ENCODE data around the gene RTKN2.

GRCh38 chr10:62217683-62218082, 51.0 kb downstream of the RTKN2 start:
- TF ChIP-seq POLR2AphosphoS5 (IDR thresholded peaks at IDR 0.05) (no peak), CTCF (IDR thresholded peaks at IDR 0.05) (no peak), POLR2A (IDR thresholded peaks at IDR 0.05) (no peak)
